Right forelimb (tissue), 1 donor: ENCODE results near the gene OR13C8.
A peak's percentile ranks its signal among the peaks of the same experiment; 100 is the strongest.
"Not testable (repeated sequence)": the region's sequence is repeated elsewhere in the genome, so short reads cannot be mapped to it uniquely, and the experiment has no call there.

Source experiments
- DNase-seq: peaks from one replicate; pipeline ENCODE4 v3.0.0-alpha.2; 2018

OR13C8 gene

GRCh38 chr9:104568868-104569267, at the start of gene OR13C8:
Gene OR13C8, plus strand, starts transcription at chr9:104569168. Its CDS starts 0 bp downstream, at chr9:104569168.
- no peak for DNase-seq

- DNase-seq = not testable (repeated sequence)
These were observed 48.7 kb upstream of the OR13C8 start for GRCh38 chr9:104520241-104520640.

GRCh38 chr9:104527109-104527508, 41.9 kb upstream of the OR13C8 start, which contains the start of gene OR13C4:
Gene OR13C4, minus strand, starts transcription at chr9:104527209. Its CDS starts 0 bp downstream, at chr9:104527209.
- DNase-seq = no peak

- DNase-seq = no peak
These were observed 32.2 kb upstream of the OR13C8 start, which contains the start of gene OR13C3 for GRCh38 chr9:104536756-104537155. Gene OR13C3, minus strand, starts transcription at chr9:104536856. Its CDS starts 133 bp downstream, at chr9:104536723.

- no peak for DNase-seq
These were observed 29.7 kb upstream of the OR13C8 start for GRCh38 chr9:104539275-104539674.

GRCh38 chr9:104544644-104545043, 24.3 kb upstream of the OR13C8 start:
- DNase-seq = no peak

GRCh38 chr9:104553261-104553660, 15.7 kb upstream of the OR13C8 start:
- DNase-seq = no peak

GRCh38 chr9:104555521-104555920, 13.4 kb upstream of the OR13C8 start:
- DNase-seq = no peak

GRCh38 chr9:104556830-104557634, 11.9 kb upstream of the OR13C8 start:
- no peak for DNase-seq

- no peak for DNase-seq
These were observed 4.6 kb upstream of the OR13C8 start for GRCh38 chr9:104564358-104564757.

- DNase-seq = no peak
These were observed 3.6 kb downstream of the OR13C8 start for GRCh38 chr9:104572612-104573011.

- DNase-seq = no peak
These were observed 6.5 kb downstream of the OR13C8 start for GRCh38 chr9:104575456-104575855.

- no peak for DNase-seq
These were observed 8.3 kb downstream of the OR13C8 start for GRCh38 chr9:104577263-104577662.

GRCh38 chr9:104580562-104580961, 11.6 kb downstream of the OR13C8 start:
- DNase-seq = no peak

GRCh38 chr9:104586496-104587180, 17.7 kb downstream of the OR13C8 start:
- peak; percentile 43 for DNase-seq

- DNase-seq = no peak
These were observed 20.7 kb downstream of the OR13C8 start for GRCh38 chr9:104589626-104590025.

- not testable (repeated sequence) for DNase-seq
These were observed 29.8 kb downstream of the OR13C8 start for GRCh38 chr9:104598749-104599148.

- not testable (repeated sequence) for DNase-seq
These were observed 30.3 kb downstream of the OR13C8 start, which contains the start of gene OR13C5 for GRCh38 chr9:104599313-104599712. Gene OR13C5, minus strand, starts transcription at chr9:104599413. Its CDS starts 0 bp downstream, at chr9:104599413.

GRCh38 chr9:104604801-104605200, 35.8 kb downstream of the OR13C8 start:
- no peak for DNase-seq

GRCh38 chr9:104605527-104605926, 36.6 kb downstream of the OR13C8 start, which contains the start of gene OR13C2:
Gene OR13C2, minus strand, starts transcription at chr9:104605627. Its CDS starts 0 bp downstream, at chr9:104605627.
- not testable (repeated sequence) for DNase-seq

- DNase-seq = no peak
These were observed 37.2 kb downstream of the OR13C8 start for GRCh38 chr9:104606152-104606551.

GRCh38 chr9:104608336-104608735, 39.4 kb downstream of the OR13C8 start:
- DNase-seq = no peak

GRCh38 chr9:104611213-104611612, 42.2 kb downstream of the OR13C8 start:
- DNase-seq = no peak

- DNase-seq = no peak
These were observed 48.5 kb downstream of the OR13C8 start for GRCh38 chr9:104617418-104617817.
